ENCODE results near the gene TMEM244.
"Not testable (repeated sequence)": the region's sequence is repeated elsewhere in the genome, so short reads cannot be mapped to it uniquely, and the experiment has no call there.

TMEM244 gene

DNA sequence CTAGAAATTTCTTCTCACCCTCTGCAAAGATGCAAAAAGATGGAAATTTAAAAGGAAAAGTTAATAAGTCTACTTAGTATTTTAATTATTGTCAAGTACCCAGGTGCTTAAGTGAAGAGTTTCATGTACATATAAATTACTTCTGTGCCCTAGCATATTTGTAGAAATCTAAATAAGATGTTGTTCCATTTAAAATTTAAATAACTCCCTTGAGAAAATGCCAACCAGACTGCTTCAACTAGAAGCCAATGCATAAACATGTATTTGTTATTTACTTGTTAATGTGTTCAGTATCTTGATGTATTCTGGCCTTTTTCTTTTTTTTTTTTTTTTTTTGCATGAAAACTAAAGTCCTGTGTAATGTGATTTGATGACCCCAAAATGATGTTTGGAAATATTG lies 6.3 kb upstream of the TMEM244 start:
- no peak for DNase-seq (ENCODE audit: low read depth in 2 of 3, low spot score in 2 of 3)

DNA sequence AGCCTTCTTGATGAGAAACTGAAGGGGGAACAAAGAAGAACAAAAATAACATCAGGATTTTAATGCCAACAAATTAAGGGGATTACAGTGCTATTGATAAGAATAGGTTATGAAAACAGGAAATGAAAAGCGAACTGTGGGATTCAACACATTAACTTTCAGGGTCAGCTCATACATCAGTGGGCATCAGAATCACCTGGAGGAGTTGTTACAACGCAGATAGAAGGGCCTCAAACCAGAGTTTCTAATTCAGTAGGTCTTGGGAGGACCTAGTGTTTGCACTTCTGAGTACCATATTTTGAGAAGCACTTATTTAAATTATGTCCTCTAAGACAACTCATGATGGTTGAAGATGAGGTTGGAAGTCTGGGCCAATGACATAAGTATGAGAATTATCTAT lies 5.6 kb upstream of the TMEM244 start:
- DNase-seq (ENCODE audit: low read depth in 2 of 3, low spot score in 2 of 3) = no peak

DNA sequence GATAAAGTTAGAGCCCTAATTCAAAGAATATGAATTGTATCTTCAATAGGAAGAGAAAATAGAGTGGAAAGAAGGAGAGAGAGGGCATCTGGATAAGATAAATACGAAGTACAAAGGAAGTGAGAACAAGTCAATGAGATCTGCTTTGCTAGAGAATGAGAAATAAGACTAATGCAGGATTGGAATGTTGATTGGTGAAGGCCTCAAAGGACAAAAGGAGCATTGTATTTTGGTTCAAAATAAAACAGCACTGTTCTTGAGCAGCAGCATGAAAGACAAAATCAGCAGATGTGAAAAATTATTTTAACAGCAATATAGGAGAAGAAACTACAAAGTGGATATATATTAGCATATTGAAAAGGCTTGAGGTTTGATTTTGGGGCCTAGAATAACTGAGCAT lies 5.1 kb upstream of the TMEM244 start:
- DNase-seq (ENCODE audit: low read depth in 2 of 3, low spot score in 2 of 3) = no peak

DNA sequence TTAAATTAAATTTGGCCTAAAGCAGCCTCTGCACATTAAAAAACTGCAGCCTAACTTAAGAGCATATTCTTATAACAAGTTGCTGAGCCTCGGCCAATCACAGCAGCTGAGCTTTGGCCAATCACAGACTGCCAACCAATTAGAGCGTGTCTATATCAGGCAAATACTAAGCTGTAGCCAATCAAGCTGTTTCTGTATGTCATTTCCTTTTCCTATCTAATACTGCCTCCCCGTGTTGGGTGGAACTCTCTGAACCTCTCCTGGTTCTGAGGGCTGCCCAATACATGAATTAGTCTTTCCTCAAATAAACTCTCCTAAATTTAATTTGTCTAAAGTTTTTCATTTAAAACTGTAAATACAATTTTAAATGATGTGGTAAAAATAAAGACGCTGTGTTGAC lies 3.9 kb upstream of the TMEM244 start:
- no peak for DNase-seq (ENCODE audit: low read depth in 2 of 3, low spot score in 2 of 3)

DNA sequence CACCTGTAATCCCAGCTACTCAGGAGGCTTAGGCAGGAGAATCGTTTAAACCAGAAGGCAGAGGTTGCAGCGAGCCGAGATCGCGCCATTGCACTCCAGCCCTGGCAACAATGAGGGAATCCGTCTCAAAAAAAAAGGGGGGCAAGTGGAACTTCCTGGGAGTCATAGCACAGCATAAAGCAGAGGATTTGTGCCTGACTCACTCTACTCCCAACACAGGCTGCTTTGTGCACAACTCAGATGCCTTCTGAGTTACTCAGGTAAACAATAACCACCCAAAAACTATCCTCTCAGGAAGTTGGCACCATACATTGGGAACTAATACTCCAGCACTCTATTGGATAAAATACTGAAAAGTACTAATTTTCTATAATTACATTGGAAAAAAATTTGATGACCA lies 2.5 kb upstream of the TMEM244 start:
- no peak for DNase-seq (ENCODE audit: low read depth in 2 of 3, low spot score in 2 of 3)

DNA sequence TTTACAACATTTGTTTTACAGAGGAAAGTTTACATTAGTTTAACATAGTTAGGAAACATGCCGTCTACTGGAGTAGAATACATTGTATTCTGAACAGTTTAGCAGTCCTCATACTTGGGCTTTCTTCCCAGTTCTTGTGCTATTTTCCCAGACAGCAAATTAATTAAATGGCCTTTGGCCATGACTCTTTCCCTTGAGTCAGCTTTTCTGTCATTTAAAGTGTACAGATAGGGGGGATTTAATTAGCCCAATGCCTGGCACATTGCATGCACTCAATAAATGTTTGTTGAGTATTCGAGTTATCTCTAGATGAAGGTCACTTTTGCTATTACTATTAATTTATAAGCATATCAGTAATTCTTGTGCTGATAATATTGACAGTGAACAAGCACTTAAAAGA lies 1.6 kb downstream of the TMEM244 start:
- no peak for DNase-seq (ENCODE audit: low read depth in 2 of 3, low spot score in 2 of 3)

DNA sequence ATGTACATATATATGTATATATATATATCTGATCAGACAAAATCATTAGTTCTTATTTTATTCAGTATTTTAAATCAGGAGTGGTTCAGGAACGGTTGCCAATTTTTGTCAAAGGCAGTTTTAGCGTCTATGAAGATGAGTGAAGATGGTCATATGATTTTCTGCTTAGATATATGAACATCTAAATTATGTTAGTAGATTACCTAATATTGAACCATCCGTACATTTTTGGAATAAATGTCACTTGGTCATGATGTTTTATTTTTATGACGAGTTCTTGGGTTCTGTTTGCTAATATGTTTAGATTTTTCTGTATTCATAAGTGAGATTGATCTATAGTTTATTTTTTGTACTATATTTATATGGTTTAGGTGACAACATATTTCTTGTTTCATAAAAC lies 3.3 kb downstream of the TMEM244 start:
- DNase-seq (ENCODE audit: low read depth in 2 of 3, low spot score in 2 of 3) = no peak

DNA sequence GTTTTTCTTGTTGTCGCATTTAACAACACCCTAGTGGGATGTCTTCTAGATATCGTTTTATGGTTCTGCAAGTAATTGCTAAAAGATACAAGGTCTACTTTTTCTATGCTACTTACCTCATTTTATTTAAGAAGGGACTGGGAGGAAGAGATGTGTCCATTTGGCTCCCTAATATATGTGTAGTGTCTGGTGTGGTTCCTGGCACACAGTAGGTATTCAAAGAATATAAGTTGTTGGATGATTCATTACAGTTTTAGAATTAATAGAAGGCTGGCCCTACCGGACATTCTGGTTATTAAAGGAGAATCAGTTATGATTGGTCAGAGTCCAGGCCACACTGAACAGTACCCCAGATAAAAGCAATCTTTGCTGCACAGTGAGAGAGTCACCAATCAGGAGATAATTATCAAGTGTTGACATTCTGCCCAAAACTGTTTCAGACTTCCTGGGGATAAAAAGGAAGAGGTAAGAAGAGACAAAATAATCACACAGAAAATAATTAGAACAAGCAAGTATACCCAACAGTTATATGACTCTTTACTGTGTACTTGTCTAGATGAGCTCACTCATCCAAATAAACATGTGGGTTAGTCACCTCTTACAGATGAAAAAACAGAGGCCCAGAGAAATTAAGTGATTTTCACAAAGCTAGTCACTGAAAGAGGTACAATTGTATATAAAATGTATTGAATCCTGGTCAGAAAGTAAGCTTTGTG lies 7.0 kb downstream of the TMEM244 start:
- no peak for DNase-seq (ENCODE audit: low read depth in 2 of 3, low spot score in 2 of 3)

DNA sequence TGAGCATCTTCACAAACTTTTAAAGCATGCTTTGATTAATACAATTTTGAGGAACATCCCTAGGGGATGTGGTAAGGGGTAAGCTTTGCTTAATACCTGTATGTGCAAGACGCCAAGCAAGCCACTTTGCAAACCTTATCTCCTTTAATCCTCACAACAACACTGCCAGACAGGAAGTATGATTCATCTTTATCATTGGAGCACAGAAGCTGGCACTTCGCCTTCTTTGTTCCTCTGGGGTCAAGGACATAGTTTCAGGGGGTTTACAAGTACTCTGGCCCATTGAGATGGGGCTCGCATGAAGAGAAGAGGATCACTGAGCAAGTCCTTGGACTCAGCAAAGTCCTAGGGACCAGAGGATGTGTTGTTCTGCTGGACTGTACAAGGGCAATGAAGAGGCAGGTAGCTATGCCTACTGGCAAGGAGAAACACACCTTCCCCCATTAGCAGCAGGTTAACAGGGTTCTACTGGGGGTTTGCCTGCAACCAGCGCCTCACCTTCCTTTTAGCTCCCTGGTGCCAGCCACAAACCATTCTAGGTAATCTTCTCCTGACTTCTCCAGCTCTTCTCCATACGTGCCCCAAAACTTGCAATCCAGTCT lies 8.8 kb downstream of the TMEM244 start:
- no peak for DNase-seq (ENCODE audit: low read depth in 2 of 3, low spot score in 2 of 3)

DNA sequence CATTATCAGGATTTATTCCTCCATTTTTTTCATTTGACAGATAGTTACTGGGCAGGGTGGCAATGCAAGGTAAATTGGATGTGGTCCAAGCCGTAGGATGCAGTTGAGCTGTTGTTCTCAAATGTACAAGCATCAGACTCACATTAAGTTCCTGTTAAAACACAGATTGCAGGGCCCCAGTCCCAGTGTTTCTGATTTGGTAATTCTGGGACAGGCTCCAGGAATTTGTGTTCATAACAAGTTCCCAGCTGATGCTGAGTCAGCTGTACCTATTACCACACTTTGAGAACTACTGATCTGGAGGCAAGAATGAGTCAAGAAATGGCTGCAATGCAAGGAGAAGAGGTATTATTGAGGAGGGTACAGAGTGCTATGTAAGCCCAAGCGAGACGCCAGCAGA lies 11.7 kb downstream of the TMEM244 start:
- no peak for DNase-seq (ENCODE audit: low read depth in 2 of 3, low spot score in 2 of 3)

DNA sequence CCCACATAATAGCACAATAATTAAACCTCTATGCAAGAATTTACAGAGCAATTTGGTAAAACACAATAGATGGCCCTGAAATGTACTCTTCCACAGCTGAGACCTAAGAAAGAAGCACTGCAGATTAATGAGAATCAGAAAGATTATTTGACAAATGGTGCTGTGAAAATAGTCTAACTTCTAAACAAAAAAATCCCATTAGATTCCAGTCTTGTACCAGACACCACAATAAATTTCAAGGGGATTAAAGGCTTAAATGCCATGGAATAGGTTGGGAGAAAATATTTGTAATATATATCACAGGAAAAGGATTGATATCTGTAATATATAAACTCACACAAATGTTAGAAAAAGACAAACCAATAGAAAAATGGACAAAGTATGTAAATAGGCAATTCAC lies 14.4 kb downstream of the TMEM244 start:
- DNase-seq (ENCODE audit: low read depth in 2 of 3, low spot score in 2 of 3) = no peak

DNA sequence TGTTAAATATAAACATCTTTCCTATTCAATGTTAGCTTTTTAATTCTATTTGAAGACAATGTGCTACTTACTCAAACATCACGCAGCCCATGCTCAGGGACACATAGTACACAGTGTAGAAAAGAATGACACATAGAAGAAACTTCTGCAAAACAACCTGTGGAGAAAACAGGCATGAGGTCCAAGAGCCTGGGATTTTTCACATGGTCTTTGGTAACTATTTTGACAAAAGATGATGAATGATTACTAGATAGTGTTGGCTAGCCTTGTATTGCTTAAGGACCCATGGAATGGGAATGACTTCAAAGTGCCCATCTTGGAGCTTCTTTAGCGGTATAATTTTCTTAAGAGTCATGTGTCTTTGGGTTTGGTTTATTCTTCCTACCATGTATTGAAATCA lies 15.4 kb downstream of the TMEM244 start:
- DNase-seq (ENCODE audit: low read depth in 2 of 3, low spot score in 2 of 3) = no peak

DNA sequence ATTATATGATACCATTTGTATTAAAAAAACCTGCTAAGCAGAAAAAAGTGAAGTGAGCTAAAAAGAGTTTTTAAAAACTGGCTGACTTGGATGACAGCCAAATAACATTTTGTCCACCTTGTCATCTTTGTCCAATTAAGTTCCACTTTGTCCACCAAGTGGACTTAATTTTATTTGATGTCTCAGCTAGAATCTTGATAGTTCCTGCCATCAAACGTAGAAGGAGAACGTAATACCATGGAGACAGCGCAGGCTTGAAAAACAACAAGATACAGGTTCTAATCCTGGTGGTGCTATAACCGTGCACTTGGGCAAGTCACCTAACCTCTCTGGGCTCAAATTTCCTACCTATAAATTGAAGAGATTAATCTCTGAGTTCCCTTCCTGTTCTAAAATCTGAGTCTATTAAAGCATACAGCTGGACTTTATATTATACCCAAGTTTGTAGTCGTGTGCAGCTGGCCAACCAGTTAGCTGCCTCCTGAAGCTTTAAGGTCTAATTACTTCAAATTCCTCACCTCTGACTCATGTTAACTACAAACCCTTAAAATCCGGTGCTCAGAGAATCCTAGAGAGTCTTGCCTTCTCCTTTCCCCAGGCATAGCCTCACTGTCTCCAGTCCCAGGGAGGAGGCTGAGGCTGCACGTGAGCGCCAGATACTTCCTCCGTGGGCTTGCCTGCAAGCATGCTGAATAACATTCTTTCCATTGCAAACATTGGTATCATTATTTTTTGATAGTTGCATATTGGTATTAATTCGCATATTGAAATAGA lies 16.8 kb downstream of the TMEM244 start:
- DNase-seq (ENCODE audit: low read depth in 2 of 3, low spot score in 2 of 3) = no peak

DNA sequence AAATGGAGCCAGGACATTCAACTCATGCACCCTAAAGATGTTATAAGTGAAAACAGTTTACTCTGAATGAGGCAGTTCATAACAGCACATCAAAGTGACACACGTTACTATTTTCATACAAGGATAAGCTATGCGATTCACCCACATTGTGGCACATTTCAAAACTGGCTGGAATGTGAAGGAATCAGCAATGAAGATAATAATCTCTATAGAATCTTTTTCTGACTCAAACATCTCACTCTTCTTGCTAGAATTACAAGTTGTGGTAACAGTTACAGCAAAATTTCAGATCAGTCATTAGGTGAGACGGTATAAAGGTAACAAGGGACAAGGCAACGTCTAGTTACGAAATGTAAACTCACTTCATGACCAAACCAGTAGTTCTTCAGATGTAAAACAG lies 17.5 kb downstream of the TMEM244 start:
- no peak for DNase-seq (ENCODE audit: low read depth in 2 of 3, low spot score in 2 of 3)

DNA sequence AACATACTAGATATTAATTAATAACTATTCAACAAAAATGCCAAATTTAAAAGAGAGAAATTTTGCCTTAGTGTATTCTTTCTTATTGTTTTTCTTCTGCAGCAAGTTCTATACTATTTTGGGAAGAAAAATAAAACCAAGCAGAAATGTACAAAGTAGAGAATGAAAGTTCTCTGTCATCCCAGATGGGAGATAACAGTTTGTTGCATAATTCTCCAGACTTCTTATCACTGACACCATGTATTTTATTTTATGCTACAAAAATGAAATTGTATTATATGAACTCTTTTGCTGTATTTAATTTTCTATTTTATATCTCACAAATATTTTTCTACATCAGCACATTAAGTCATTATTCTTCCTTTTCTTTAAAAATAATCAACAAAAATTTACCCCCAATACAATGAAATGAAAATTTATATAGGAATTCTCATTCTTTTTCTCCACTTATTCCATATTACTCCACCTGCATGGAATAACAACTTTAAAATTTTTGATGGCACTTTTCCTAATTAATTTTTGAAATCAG lies 18.2 kb downstream of the TMEM244 start:
- DNase-seq (ENCODE audit: low read depth in 2 of 3, low spot score in 2 of 3) = no peak

DNA sequence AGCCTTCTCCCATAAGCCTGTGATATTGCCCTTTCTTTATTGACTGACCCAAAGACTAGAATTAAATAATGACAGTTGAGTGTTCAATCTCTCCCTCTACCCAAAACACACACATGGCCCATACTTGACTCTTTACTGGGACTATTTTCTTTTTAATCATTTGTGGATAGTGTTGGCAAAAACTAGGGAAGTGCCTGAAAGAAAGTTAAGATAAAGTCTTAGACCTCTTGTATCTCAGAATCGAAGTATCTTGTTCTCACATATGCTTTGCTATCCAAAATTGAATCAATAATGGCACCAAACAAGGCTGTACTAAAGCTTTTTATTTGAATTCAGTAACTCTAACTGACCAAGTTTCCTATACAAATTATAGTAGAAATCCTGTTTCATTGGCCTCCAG lies 19.0 kb downstream of the TMEM244 start:
- DNase-seq (ENCODE audit: low read depth in 2 of 3, low spot score in 2 of 3) = no peak

DNA sequence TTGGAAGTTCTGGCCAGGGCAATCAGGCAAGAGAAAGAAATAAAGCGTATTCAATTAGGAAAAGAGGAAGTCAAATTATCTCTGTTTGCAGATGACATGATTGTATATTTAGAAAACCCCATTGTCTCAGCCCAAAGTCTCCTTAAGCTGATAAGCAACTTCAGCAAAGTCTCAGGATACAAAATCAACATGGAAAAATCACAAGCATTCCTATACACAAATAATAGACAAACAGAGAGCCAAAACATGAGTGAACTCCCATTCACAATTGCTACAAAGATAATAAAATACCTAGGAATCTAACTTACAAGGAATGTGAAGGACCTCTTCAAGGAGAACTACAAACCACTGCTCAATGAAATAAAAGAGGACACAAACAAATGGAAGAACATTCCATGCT lies 21.6 kb downstream of the TMEM244 start:
- DNase-seq (ENCODE audit: low read depth in 2 of 3, low spot score in 2 of 3) = not testable (repeated sequence)

DNA sequence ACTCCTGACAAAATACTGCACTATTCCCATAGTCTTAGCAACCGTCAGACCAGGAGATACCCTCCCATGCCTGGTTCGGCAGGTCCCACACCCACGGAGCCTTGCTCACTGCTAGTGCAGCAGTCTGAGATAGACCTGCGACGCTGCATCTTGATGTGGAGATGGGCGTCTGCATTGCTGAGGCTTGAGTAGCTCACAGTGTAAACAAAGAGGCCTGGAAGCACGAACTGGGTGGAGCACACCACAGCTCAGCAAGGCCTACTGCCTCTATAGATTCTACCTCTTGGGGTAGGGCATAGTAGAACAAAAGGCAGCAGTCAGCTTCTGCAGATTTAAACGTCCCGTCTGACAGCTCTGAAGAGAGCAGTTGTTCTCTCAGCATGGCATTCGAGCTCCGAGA lies 25.4 kb downstream of the TMEM244 start:
- no peak for DNase-seq (ENCODE audit: low read depth in 2 of 3, low spot score in 2 of 3)

DNA sequence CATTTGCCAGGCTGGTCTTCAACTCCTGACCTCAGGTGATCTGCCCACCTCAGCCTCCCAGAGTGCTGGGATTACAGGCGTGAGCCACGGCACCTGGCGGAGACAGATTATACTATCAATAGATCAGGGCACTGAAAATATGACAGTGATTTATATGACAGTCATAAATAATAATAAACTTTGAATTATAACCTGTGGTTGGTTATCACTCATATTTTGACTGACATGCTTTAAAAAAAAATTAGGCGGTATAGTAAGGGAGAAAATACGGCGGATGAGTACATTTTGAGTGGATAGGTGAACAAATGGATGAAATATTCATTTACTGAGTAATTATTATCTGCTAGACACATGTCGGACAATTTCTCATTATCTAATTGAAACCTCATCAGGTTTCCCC lies 28.8 kb downstream of the TMEM244 start:
- DNase-seq (ENCODE audit: low read depth in 2 of 3, low spot score in 2 of 3) = no peak

DNA sequence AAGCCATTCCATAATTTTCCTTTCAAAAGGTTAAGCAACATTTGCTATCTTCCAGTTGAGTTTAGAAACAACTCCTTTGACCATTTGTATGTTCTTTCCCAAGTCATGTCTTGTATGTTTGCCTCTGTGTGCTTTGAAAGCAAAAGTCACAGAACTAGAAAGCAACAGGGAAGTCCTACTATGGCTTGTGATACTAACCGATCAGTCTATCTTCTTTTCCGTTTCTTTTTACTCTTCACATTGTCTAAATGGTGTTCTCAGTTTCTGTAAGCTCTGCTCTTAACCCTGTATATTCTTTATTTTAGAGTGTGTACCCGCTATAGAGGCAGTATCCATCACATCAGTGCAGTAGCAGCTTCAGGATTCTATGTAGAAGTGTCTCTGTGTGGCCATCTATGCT lies 32.9 kb downstream of the TMEM244 start:
- DNase-seq (ENCODE audit: low read depth in 2 of 3, low spot score in 2 of 3) = no peak

DNA sequence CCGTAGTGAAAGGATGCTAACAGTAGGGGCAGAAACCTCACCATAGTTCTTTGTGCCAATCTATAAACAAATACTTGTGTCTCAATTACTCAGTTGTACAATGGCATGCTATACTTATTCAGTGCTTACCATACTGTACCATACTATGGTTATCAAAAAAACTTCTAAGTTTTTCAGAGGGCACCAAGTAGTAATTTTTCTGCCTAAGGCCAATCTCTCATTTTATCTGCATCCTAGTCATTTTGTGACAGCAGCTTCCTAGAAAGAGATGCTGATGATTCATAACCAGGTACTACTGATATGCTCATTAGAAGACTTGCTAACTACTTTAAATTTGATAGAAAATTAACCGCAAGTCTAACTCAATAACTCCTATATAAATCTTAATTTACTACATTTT lies 42.9 kb downstream of the TMEM244 start:
- no peak for DNase-seq (ENCODE audit: low read depth in 2 of 3, low spot score in 2 of 3)

DNA sequence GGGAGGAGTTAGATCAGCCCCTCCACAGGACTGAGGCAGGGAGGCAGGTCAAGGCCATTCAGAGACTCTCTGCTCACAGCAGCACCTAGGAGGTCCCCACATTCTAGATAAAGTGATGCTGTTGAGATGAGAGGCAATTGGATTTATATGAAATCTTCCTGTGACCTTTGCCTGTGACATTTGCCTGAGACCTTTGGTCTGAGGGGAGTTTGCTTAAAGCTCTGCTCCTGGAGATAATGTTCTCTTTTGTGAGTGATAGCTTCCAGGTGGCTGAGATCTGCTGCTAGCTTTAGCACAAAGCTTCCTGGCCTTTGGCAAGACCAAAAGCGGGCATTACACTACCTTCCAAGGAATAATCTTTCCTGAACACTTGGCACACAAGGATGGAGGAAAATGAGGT lies 43.3 kb downstream of the TMEM244 start:
- DNase-seq (ENCODE audit: low read depth in 2 of 3, low spot score in 2 of 3) = no peak

Data from activated CD8-positive, alpha-beta memory T cell treated with anti-CD3 and anti-CD28 coated beads for 48 hours (primary cell).